Vagina (tissue), 2 donors: ENCODE data around the gene HAGHL. TPM values are rescaled to one million over a fixed set of nuclear protein-coding genes. Genes with fewer than 3 reads are reported as not detected.

ENCODE experiments used
- DNase-seq, 2 donors: peaks; one replicate each; pipeline ENCODE4 v3.0.0-alpha.2; 2017; ENCODE audit errors: extremely low spot score in 2 of 2
- H3K27ac ChIP-seq: fragments of 200-600 bp; sonication (generic); one replicate; pipeline ENCODE4 v1.5.1; 2019
- H3K27me3 ChIP-seq: fragments of 200-600 bp; sonication (generic); one replicate; pipeline ENCODE4 v1.5.1; 2019
- H3K36me3 ChIP-seq, 2 donors: fragments of 200-600 bp; sonication (generic); one replicate each; pipeline ENCODE4 v1.5.1; 2017 to 2019
- H3K4me1 ChIP-seq: fragments of 200-600 bp; sonication (generic); one replicate; pipeline ENCODE4 v1.5.1; 2019
- H3K4me3 ChIP-seq, 2 donors: fragments of 200-600 bp; sonication (generic); 1 replicate in 1 of 2; 2 replicates in 1 of 2; pipeline ENCODE4 v1.5.1; 2016 to 2019
- H3K9me3 ChIP-seq: fragments of 200-600 bp; sonication (generic); one replicate; pipeline ENCODE4 v1.5.1; 2019
- CTCF ChIP-seq, 3 experiments: fragments of 450-650 bp in 2 of 3; fragments of 200-600 bp in 1 of 3; sonication (generic) in 1 of 3; IDR thresholded peaks; one replicate each; pipeline ENCODE4 v1.5.1; 2017 to 2019; ENCODE audit warnings: antibody characterized with exemption in 3 of 3, mild to moderate bottlenecking in 2 of 3, moderate library complexity in 2 of 3
- POLR2A ChIP-seq, 2 donors: fragments of 450-650 bp; IDR thresholded peaks; one replicate each; pipeline ENCODE4 v1.6.1; 2017; ENCODE audit warnings: antibody characterized with exemption in 2 of 2, mild to moderate bottlenecking in 2 of 2, moderate library complexity in 2 of 2
- POLR2AphosphoS5 ChIP-seq, 2 donors: sonication (generic); formaldehyde crosslinking; IDR thresholded peaks; one replicate each; pipeline ENCODE4 v1.9.0; 2017; ENCODE audit warnings: antibody characterized with exemption in 2 of 2, mild to moderate bottlenecking in 2 of 2, low read depth in 1 of 2; ENCODE audit not compliant: insufficient read depth in 1 of 2
- intact Hi-C: fragments of 100-400 bp; cut with DNase I; formaldehyde crosslinking; loops from one replicate; pipeline ENCODE4 v1.15.1; 2023
- total RNA-seq: library from RNA; depleted of rRNA; stranded (reverse); fragments of >200 nt; gene quantifications from one replicate; pipeline ENCODE4 v1.2.3, GENCODE V29; 2016

The HAGHL gene
- total RNA-seq, 1 donor from 2014 or later: 5.2 TPM

- DNase-seq: no peak
- intact Hi-C loops: no loop called here
- peak within 1 kb of the TSS; percentile 82 for H3K27ac ChIP-seq
Measured at GRCh38 chr16:679814-680624, 46.9 kb upstream of the HAGHL start, which contains the start of gene STUB1. Gene STUB1 (plus strand): TSS chr16:680410. CDS start chr16:680526, 116 bp downstream.

GRCh38 chr16:680625-680945, 46.3 kb upstream of the HAGHL start:
- H3K9me3 ChIP-seq: no peaks in the 10 kb centered on the region
- intact Hi-C loops: no loop called here

More at GRCh38 chr16:679814-680624, 46.9 kb upstream of the HAGHL start, which contains the start of gene STUB1:
- Histone ChIP-seq H3K36me3 (peaks cover 0 to 17% of the 10 kb centered on the region in 2 donors), H3K4me3 (peak within 1 kb of the TSS; percentile 79 to 83), H3K4me1 (peaks cover 74% of the 10 kb centered on the region), H3K27me3 (no peaks in the 10 kb centered on the region), H3K9me3 (no peaks in the 10 kb centered on the region)
- TF ChIP-seq CTCF (IDR thresholded peaks at IDR 0.05) (no peak), POLR2AphosphoS5 (IDR thresholded peaks at IDR 0.05; ENCODE audit: insufficient read depth in 1 of 2, low read depth in 1 of 2) (peak in 1 of 2 donors; percentile 40), POLR2A (IDR thresholded peaks at IDR 0.05) (peak in 1 of 2 donors; percentile 87)

GRCh38 chr16:680967-681745, 45.8 kb upstream of the HAGHL start:
- no peak for DNase-seq
- TF ChIP-seq POLR2AphosphoS5 (IDR thresholded peaks at IDR 0.05; ENCODE audit: insufficient read depth in 1 of 2, low read depth in 1 of 2) (no peak), POLR2A (IDR thresholded peaks at IDR 0.05) (no peak), CTCF (IDR thresholded peaks at IDR 0.05) (no peak)

More at GRCh38 chr16:680625-680945, 46.3 kb upstream of the HAGHL start:
- Histone ChIP-seq H3K27ac (peak overlapping the region; percentile 82), H3K36me3 (peaks cover 0 to 22% of the 10 kb centered on the region in 2 donors), H3K4me1 (peaks cover 75% of the 10 kb centered on the region), H3K27me3 (no peaks in the 10 kb centered on the region), H3K4me3 (peak overlapping the region; percentile 79 to 83)
- TF ChIP-seq POLR2A (IDR thresholded peaks at IDR 0.05): no peak
- no peak for TF ChIP-seq POLR2AphosphoS5 (IDR thresholded peaks at IDR 0.05; ENCODE audit: insufficient read depth in 1 of 2, low read depth in 1 of 2)
- no peak for TF ChIP-seq CTCF (IDR thresholded peaks at IDR 0.05)
- DNase-seq: no peak

GRCh38 chr16:681746-682427, 45.0 kb upstream of the HAGHL start:
- no peaks in the 10 kb centered on the region for H3K27me3 ChIP-seq
- peak overlapping the region in 1 of 2 donors; percentile 83 for H3K4me3 ChIP-seq
- DNase-seq: no peak
- intact Hi-C loops: no loop called here
- no peak overlapping the region for H3K27ac ChIP-seq
- H3K9me3 ChIP-seq: no peaks in the 10 kb centered on the region
- peaks cover 66% of the 10 kb centered on the region for H3K4me1 ChIP-seq
- TF ChIP-seq CTCF (IDR thresholded peaks at IDR 0.05) (no peak), POLR2A (IDR thresholded peaks at IDR 0.05) (no peak), POLR2AphosphoS5 (IDR thresholded peaks at IDR 0.05; ENCODE audit: insufficient read depth in 1 of 2, low read depth in 1 of 2) (no peak)
- peaks cover 0 to 26% of the 10 kb centered on the region in 2 donors for H3K36me3 ChIP-seq

More at GRCh38 chr16:680967-681745, 45.8 kb upstream of the HAGHL start:
- peak overlapping the region; percentile 82 for H3K27ac ChIP-seq
- intact Hi-C loops: no loop called here
- peak overlapping the region; percentile 79 to 83 for H3K4me3 ChIP-seq
- H3K9me3 ChIP-seq: no peaks in the 10 kb centered on the region
- no peaks in the 10 kb centered on the region for H3K27me3 ChIP-seq
- peaks cover 73% of the 10 kb centered on the region for H3K4me1 ChIP-seq
- peaks cover 0 to 22% of the 10 kb centered on the region in 2 donors for H3K36me3 ChIP-seq
